WI38 (cell line): ENCODE data around the gene ATP6V1B1.

Source experiments
- H3K4me3 ChIP-seq: 2 replicates; pipeline ENCODE4 v1.5.1; 2011; ENCODE audit warnings: low read depth, mild to moderate bottlenecking, control low read depth, low read length
- CTCF ChIP-seq: IDR thresholded peaks from 2 replicates; pipeline ENCODE4 v1.5.1; 2012; ENCODE audit warnings: low read depth, mild to moderate bottlenecking, control low read depth, low read length

ATP6V1B1 gene

DNA sequence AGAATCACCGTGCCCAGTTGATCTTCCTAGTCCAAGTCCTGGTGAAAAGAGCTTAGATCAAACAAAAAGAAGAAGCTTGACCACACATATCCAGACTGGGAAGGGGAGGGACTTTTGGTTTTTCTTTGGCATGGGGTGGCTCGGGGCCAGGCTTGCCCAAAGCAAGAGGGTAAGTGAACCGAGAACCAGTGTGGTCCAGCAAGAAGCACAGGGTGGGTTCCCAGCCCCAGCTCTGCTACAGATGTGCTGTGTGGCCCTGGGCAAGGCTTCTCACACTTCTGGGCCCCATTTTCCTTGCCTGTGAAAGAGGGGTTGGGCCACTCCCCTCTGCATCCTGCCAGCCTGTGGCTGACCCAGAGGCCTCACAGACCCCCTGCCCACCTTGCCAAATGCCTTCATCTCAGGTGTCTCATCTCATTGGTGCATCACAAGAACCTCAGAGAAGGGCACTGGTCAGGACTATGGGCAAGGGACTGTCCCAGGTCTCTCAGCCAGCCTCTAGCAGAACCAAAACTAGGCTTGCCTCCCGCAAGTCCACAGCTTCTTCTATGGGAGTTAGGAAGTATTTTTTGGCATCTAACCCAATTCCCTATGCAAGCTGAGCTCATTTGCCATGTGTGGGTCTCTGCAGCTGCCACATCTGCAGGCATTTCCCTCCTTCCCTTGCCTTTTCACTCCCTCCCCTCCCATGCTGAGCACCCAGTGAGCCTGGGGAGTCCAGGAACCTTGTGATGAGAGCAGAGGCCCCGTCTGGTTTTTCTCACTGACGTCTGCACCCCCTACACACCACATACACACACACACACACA is 6.9 kb downstream of the ATP6V1B1 start:
- H3K4me3 ChIP-seq: no peak overlapping the region
- TF ChIP-seq CTCF: no peak

GRCh38 chr2:70943205-70943871 is 7.6 kb downstream of the ATP6V1B1 start:
- no peak overlapping the region for H3K4me3 ChIP-seq
- no peak for TF ChIP-seq CTCF

DNA sequence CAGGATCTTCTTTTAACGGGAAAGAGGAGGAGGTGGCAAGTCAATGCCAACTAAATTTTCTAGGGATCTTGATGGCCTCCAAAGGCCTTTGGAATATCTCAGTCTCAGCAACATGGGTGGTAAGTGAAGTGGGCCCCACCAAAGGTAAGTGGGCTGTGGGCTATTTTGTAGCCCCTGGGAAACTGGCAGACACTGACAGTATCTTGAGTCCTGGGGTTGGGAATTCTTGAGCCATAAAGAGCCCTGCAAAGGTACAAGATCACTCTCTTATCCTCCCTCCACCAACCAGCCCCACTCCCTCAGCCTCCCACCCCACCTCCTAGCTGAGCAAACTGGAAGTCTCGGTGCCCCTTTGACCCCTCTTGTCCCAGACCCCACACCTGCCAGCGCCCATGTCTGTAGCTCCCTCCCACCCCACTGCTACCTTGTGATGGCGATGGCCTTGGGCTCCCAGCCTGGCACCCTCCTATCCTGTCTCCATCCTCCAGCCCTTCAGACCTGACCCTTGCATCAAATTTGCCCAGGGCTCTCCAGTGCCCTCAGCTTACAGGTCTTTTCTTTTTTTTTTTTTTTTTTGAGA is 8.5 kb downstream of the ATP6V1B1 start:
- no peak overlapping the region for H3K4me3 ChIP-seq
- TF ChIP-seq CTCF: no peak

- no peak overlapping the region for H3K4me3 ChIP-seq
- peak; percentile 67 for TF ChIP-seq CTCF
Measured at GRCh38 chr2:70946832-70947442, 11.2 kb downstream of the ATP6V1B1 start.

GRCh38 chr2:70947556-70948184 is 12.0 kb downstream of the ATP6V1B1 start:
- H3K4me3 ChIP-seq: peak overlapping the region; percentile 50
- TF ChIP-seq CTCF: no peak

DNA sequence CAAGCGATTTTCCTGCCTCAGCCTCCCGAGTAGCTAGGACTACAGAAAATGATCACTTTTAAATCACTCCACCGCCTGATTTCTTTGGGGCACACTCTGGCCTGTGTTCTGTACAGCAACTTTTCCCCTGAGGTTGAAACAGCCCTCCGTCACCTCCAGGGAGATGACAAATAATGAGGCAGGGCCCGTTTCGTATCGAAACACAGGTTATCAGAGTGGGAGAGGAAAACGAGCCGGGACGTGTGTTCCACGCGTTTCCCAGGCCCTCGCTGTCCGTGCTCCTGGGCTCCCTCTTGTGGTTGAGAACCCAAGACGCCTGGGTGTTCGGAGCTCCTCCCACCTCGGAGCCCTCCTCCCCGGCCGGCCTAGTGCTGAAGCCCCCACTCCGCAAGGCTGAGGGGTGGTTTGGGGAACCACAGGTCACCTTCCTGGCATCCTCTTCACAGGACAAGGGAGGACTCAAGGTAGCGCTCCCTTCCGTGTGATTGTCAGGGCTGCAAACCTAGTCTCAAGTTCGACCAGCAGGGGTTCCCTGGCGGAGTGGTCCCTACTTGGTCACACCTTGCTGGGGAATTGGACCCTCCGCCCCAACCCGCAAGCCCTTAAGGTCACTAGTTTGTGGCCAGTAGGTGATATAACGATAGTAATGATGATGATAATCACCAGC is 12.8 kb downstream of the ATP6V1B1 start:
- H3K4me3 ChIP-seq: peak overlapping the region; percentile 50
- peak; percentile 91 for TF ChIP-seq CTCF
